GM21723 (cell line): ENCODE results near the gene KRTAP9-8.
"Not testable (repeated sequence)": the region's sequence is repeated elsewhere in the genome, so short reads cannot be mapped to it uniquely, and the experiment has no call there.

ENCODE experiments used
- ATAC-seq: cut with Tn5 transposase; IDR thresholded peaks from one replicate; pipeline ENCODE4 v1.9.1; 2021; ENCODE audit warnings: mild to moderate bottlenecking, moderate library complexity; ENCODE audit not compliant: unreplicated experiment

Gene KRTAP9-8

GRCh38 chr17:41237949-41238437 is at the start of gene KRTAP9-8:
Gene KRTAP9-8 (plus strand): TSS chr17:41237999. CDS start chr17:41238052, 53 bp downstream.
- not testable (repeated sequence) for ATAC-seq

- ATAC-seq: not testable (repeated sequence)
Measured at GRCh38 chr17:41189837-41190318, 47.9 kb upstream of the KRTAP9-8 start, which contains the start of gene KRTAP9-1. Gene KRTAP9-1 (plus strand): TSS chr17:41189887. CDS start chr17:41189887, 0 bp downstream.

GRCh38 chr17:41190328-41190727 is 47.5 kb upstream of the KRTAP9-8 start:
- no peak for ATAC-seq

- ATAC-seq: no peak
Measured at GRCh38 chr17:41196068-41196467, 41.7 kb upstream of the KRTAP9-8 start.

- ATAC-seq: no peak
Measured at GRCh38 chr17:41199421-41200078, 38.2 kb upstream of the KRTAP9-8 start.

GRCh38 chr17:41211845-41212466 is 25.8 kb upstream of the KRTAP9-8 start:
- ATAC-seq: no peak

GRCh38 chr17:41212524-41213169 is 25.2 kb upstream of the KRTAP9-8 start:
- no peak for ATAC-seq

- no peak for ATAC-seq
Measured at GRCh38 chr17:41215681-41216080, 22.1 kb upstream of the KRTAP9-8 start.

- ATAC-seq: no peak
Measured at GRCh38 chr17:41223821-41224220, 14.0 kb upstream of the KRTAP9-8 start.

- no peak for ATAC-seq
Measured at GRCh38 chr17:41226051-41226450, 11.7 kb upstream of the KRTAP9-8 start.

GRCh38 chr17:41226598-41227095 is 11.2 kb upstream of the KRTAP9-8 start, which contains the start of gene KRTAP9-2:
Gene KRTAP9-2 (plus strand): TSS chr17:41226648. CDS start chr17:41226655, 7 bp downstream.
- ATAC-seq: not testable (repeated sequence)

- ATAC-seq: no peak
Measured at GRCh38 chr17:41230094-41230493, 7.7 kb upstream of the KRTAP9-8 start.

GRCh38 chr17:41231731-41232130 is 6.1 kb upstream of the KRTAP9-8 start:
- no peak for ATAC-seq

- not testable (repeated sequence) for ATAC-seq
Measured at GRCh38 chr17:41232399-41233105, 5.2 kb upstream of the KRTAP9-8 start, which contains the start of gene KRTAP9-3. Gene KRTAP9-3 (plus strand): TSS chr17:41232449. CDS start chr17:41232502, 53 bp downstream.

- ATAC-seq: not testable (repeated sequence)
Measured at GRCh38 chr17:41237116-41237515, 683 bp upstream of the KRTAP9-8 start.

- not testable (repeated sequence) for ATAC-seq
Measured at GRCh38 chr17:41246995-41247787, 9.4 kb downstream of the KRTAP9-8 start.

GRCh38 chr17:41249637-41250240 is 11.9 kb downstream of the KRTAP9-8 start, which contains the start of gene KRTAP9-4:
Gene KRTAP9-4 (plus strand): TSS chr17:41249687. CDS start chr17:41249721, 34 bp downstream.
- not testable (repeated sequence) for ATAC-seq

- no peak for ATAC-seq
Measured at GRCh38 chr17:41251261-41251660, 13.5 kb downstream of the KRTAP9-8 start.

- ATAC-seq: no peak
Measured at GRCh38 chr17:41254861-41255260, 17.1 kb downstream of the KRTAP9-8 start.
